Peyer's patch (tissue), 4 donors: ENCODE results near the gene ZC3H7B. TPM values are rescaled to one million over a fixed set of nuclear protein-coding genes. Genes with fewer than 3 reads are reported as not detected.

Experiments used
- DNase-seq, 3 donors: peaks; one replicate each; pipeline ENCODE4 v3.0.0-alpha.2; 2017 to 2019
- H3K27ac ChIP-seq, 4 donors: fragments of 200-600 bp; sonication (generic); one replicate each; pipeline ENCODE4 v1.5.1; 2016 to 2019
- H3K27me3 ChIP-seq, 2 donors: fragments of 200-600 bp; sonication (generic); one replicate each; pipeline ENCODE4 v1.5.1; 2019
- H3K36me3 ChIP-seq, 3 donors: fragments of 200-600 bp; sonication (generic); one replicate each; pipeline ENCODE4 v1.5.1; 2016 to 2019
- H3K4me1 ChIP-seq, 4 donors: fragments of 200-600 bp; sonication (generic); one replicate each; pipeline ENCODE4 v1.5.1; 2016 to 2019
- H3K4me3 ChIP-seq, 4 donors: fragments of 200-600 bp; sonication (generic); 1 replicate in 3 of 4; 2 replicates in 1 of 4; pipeline ENCODE4 v1.5.1; 2016 to 2019; ENCODE audit warnings: mild to moderate bottlenecking in 1 of 4
- H3K9me3 ChIP-seq, 4 donors: fragments of 200-600 bp; sonication (generic); one replicate each; pipeline ENCODE4 v1.5.1; 2016 to 2019; ENCODE audit warnings: mild to moderate bottlenecking in 1 of 4
- POLR2A ChIP-seq, 2 donors: fragments of 450-650 bp; IDR thresholded peaks; one replicate each; pipeline ENCODE4 v1.5.1; 2017; ENCODE audit warnings: antibody characterized with exemption in 2 of 2, mild to moderate bottlenecking in 2 of 2, moderate library complexity in 2 of 2
- total RNA-seq, 4 donors: library from RNA; depleted of rRNA; stranded (reverse); fragments of >200 nt; gene quantifications; one replicate each; pipeline ENCODE4 v1.1.0, GENCODE V29; 2016
- TF ChIP-seq, protein P1 (sequence below), 6 experiments: fragments of 450-650 bp in 4 of 6; fragments of 200-600 bp in 2 of 6; sonication (generic) in 1 of 6; IDR thresholded peaks; one replicate each; pipeline ENCODE4 v1.5.1; 2017 to 2019; ENCODE audit warnings: antibody characterized with exemption in 6 of 6, mild to moderate bottlenecking in 3 of 6, moderate library complexity in 1 of 6

ZC3H7B gene
- total RNA-seq, 4 donors from 2014 or later: 39.9 to 65.1 (median 60.0) TPM

DNA sequence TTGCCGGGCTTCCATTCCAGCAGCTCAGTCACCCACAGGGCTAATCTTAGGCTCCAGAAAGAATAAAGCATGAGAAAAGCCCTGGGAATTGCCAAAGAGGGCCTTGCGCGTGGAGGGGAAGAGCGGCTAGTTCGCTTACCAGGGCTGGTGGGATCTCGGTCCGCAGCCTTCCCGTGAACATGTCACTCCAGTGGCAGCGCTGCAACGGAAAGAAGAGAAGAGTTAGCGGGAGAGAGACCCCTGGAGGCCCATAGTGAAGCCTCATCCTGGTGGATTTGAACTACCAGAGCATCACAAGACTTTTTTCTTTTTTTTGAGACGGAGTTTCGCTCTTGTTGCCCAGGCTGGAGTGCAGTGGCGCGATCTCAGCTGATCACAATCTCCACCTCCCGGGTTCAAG is 33.4 kb upstream of the ZC3H7B start:
- no peaks in the 10 kb centered on the region for H3K9me3 ChIP-seq
- peaks cover 0 to 94% (median 0%) of the 10 kb centered on the region in 3 donors for H3K36me3 ChIP-seq

DNA sequence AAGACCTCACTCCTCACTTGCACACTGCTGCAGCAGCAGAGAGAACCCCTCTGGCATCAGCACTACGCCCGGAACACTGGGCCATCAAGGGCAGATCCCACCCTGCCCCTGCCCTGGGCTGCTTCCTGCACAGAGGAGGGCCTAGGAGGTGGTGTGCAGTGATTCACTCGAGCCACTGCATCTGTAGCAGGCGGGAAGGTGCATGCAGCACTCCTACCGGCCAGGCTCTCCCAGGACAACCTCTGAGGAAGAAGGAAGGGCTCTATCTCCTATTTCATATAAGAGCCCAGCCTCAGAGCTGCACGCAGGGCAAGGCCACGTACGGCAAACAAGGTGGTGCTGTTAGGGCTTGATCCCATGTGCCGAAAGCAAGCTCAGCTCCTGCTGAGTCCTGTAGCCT is 29.5 kb upstream of the ZC3H7B start:
- Histone ChIP-seq H3K4me1 (no peaks in the 10 kb centered on the region), H3K36me3 (peaks cover 0 to 98% (median 0%) of the 10 kb centered on the region in 3 donors), H3K27ac (no peak overlapping the region), H3K4me3 (no peak overlapping the region), H3K27me3 (no peaks in the 10 kb centered on the region), H3K9me3 (no peaks in the 10 kb centered on the region)
- no peak for DNase-seq
- TF ChIP-seq POLR2A (IDR thresholded peaks at IDR 0.05): no peak
- TF ChIP-seq, protein P1, sequence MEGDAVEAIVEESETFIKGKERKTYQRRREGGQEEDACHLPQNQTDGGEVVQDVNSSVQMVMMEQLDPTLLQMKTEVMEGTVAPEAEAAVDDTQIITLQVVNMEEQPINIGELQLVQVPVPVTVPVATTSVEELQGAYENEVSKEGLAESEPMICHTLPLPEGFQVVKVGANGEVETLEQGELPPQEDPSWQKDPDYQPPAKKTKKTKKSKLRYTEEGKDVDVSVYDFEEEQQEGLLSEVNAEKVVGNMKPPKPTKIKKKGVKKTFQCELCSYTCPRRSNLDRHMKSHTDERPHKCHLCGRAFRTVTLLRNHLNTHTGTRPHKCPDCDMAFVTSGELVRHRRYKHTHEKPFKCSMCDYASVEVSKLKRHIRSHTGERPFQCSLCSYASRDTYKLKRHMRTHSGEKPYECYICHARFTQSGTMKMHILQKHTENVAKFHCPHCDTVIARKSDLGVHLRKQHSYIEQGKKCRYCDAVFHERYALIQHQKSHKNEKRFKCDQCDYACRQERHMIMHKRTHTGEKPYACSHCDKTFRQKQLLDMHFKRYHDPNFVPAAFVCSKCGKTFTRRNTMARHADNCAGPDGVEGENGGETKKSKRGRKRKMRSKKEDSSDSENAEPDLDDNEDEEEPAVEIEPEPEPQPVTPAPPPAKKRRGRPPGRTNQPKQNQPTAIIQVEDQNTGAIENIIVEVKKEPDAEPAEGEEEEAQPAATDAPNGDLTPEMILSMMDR (IDR thresholded peaks at IDR 0.05): no peak

More for the DNA sequence above, 33.4 kb upstream of the ZC3H7B start:
- Histone ChIP-seq H3K4me3 (no peak overlapping the region), H3K27me3 (no peaks in the 10 kb centered on the region), H3K27ac (no peak overlapping the region), H3K4me1 (no peaks in the 10 kb centered on the region)
- no peak for TF ChIP-seq POLR2A (IDR thresholded peaks at IDR 0.05)
- TF ChIP-seq, protein P1 (IDR thresholded peaks at IDR 0.05): no peak
- no peak for DNase-seq

DNA sequence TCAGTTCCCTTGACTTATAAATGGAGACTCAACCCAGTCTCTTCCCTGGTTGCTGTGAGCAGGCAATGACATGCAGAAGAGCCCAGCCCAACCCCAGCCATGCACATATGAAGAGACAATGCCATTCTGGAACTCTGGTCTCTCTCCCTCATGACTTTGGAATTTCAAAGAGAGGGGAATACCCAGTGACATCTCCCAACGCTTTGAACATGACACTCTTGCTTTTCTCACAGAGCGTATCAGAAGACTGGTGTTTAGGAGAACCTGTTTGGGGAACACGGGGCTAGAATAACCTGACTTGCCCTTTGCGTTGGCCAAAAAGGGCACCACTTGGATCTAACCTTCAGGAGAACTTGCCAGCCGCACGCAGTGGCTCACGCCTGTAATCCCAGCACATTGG is 28.2 kb upstream of the ZC3H7B start:
- Histone ChIP-seq H3K36me3 (peaks cover 0 to 94% (median 0%) of the 10 kb centered on the region in 3 donors), H3K9me3 (no peaks in the 10 kb centered on the region), H3K27ac (no peak overlapping the region), H3K4me3 (no peak overlapping the region), H3K4me1 (no peaks in the 10 kb centered on the region), H3K27me3 (no peaks in the 10 kb centered on the region)
- DNase-seq: no peak
- TF ChIP-seq, protein P1 (IDR thresholded peaks at IDR 0.05): no peak
- no peak for TF ChIP-seq POLR2A (IDR thresholded peaks at IDR 0.05)

DNA sequence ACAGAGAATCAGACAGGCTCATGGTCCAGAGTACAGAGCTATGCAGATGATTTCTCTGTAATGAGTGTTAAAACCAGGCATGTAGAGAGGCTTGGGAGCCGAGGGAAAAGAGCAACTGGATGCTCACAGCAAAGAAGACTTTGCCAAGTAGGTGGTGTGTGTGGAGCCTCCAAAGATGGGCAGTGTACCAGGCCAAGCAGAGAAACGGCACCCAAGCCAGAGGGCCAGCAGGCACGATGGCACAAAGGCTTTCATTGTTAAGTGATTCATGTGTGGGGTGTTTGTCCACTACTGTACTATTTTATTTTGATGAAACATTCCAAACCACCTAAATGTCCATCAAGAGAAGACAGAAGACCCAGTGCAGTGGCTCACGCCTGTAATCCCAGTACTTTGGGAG is 26.5 kb upstream of the ZC3H7B start:
- DNase-seq: no peak
- Histone ChIP-seq H3K9me3 (no peaks in the 10 kb centered on the region), H3K27me3 (no peaks in the 10 kb centered on the region), H3K36me3 (peaks cover 0 to 92% (median 0%) of the 10 kb centered on the region in 3 donors), H3K4me1 (no peaks in the 10 kb centered on the region), H3K4me3 (no peak overlapping the region), H3K27ac (no peak overlapping the region)
- TF ChIP-seq, protein P1 (IDR thresholded peaks at IDR 0.05): no peak
- TF ChIP-seq POLR2A (IDR thresholded peaks at IDR 0.05): no peak

DNA sequence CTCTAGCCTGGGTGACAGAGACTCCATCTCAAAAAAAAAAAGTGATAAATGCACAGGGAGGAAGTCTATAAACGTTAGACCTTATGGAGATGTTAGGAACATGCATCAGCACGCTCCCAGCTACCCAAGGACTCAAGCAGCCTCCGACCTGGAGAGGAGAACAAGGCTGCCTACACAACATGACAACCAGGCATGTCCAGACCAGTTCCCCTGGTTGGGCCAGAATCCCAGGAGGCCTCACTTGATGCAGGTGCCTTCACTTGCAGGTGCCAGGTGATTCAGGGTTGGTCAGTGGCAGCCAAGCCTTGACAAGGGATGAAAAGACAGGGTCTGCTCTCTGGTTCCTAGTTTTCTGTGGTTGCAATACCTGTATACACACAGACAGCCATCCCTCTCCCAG is 21.3 kb upstream of the ZC3H7B start:
- DNase-seq: no peak
- H3K4me1 ChIP-seq: peaks cover 0 to 7% (median under 1%) of the 10 kb centered on the region in 4 donors
- no peak for TF ChIP-seq POLR2A (IDR thresholded peaks at IDR 0.05)
- TF ChIP-seq, protein P1 (IDR thresholded peaks at IDR 0.05): no peak
- H3K36me3 ChIP-seq: peaks cover 0 to 58% (median 0%) of the 10 kb centered on the region in 3 donors
- no peak overlapping the region for H3K27ac ChIP-seq
- no peaks in the 10 kb centered on the region for H3K27me3 ChIP-seq
- H3K9me3 ChIP-seq: no peaks in the 10 kb centered on the region
- H3K4me3 ChIP-seq: no peak overlapping the region

DNA sequence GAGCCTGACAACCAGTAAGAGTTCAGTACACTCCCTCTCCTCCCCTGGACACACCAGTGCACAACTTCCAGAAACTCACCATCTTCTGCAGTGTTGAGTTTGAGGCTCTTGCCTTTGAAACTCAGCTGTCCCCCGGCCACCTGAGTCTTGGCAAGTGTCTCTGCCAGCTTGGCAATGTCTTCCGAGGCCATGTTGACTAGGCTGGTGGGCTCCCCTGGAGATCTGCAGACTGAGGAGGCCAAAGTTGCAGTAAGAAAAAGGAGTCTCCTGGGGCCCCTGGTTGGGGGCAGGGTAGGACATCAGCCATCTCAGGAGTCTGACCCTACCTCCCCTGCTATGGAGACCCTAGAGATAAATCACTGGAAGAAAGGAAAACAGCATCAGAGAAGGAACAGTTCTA is 20.5 kb upstream of the ZC3H7B start:
- DNase-seq: no peak
- Histone ChIP-seq H3K9me3 (no peaks in the 10 kb centered on the region), H3K4me1 (peaks cover 0 to 9% (median 2%) of the 10 kb centered on the region in 4 donors), H3K27me3 (no peaks in the 10 kb centered on the region), H3K36me3 (peaks cover 0 to 50% (median 0%) of the 10 kb centered on the region in 3 donors), H3K4me3 (no peak overlapping the region), H3K27ac (no peak overlapping the region)
- TF ChIP-seq POLR2A (IDR thresholded peaks at IDR 0.05): no peak
- TF ChIP-seq, protein P1 (IDR thresholded peaks at IDR 0.05): no peak
